ENCODE data around the gene PPP3CA.

The PPP3CA gene

GRCh38 chr4:101083131-101083530 is 264.2 kb downstream of the PPP3CA start:
- no peak for TF ChIP-seq NFIC (IDR thresholded peaks at IDR 0.05)
- no peak for TF ChIP-seq TCF12 (IDR thresholded peaks at IDR 0.05; ENCODE audit: low read depth)
- TF ChIP-seq EP300 (IDR thresholded peaks at IDR 0.05; ENCODE audit: borderline replicate concordance) = no peak

GRCh38 chr4:101081695-101082369 is 265.5 kb downstream of the PPP3CA start:
- TF ChIP-seq NFIC (IDR thresholded peaks at IDR 0.05) = peak; percentile 67
- TF ChIP-seq YY1 (IDR thresholded peaks at IDR 0.05; ENCODE audit: low read depth) = no peak
- no peak for TF ChIP-seq EGR1 (IDR thresholded peaks at IDR 0.05)
- TF ChIP-seq CREB1 (IDR thresholded peaks at IDR 0.05; ENCODE audit: low read depth) = no peak

- TF ChIP-seq RAD21 (IDR thresholded peaks at IDR 0.05; ENCODE audit: low read depth) (no peak), YY1 (IDR thresholded peaks at IDR 0.05; ENCODE audit: low read depth) (no peak), EP300 (IDR thresholded peaks at IDR 0.05; ENCODE audit: borderline replicate concordance) (no peak), TCF12 (IDR thresholded peaks at IDR 0.05; ENCODE audit: low read depth) (no peak), CEBPB (IDR thresholded peaks at IDR 0.05) (no peak), CREB1 (IDR thresholded peaks at IDR 0.05; ENCODE audit: low read depth) (no peak), NFIC (IDR thresholded peaks at IDR 0.05) (no peak)
Measured at GRCh38 chr4:101081166-101081565, 266.2 kb downstream of the PPP3CA start.

GRCh38 chr4:101078950-101079349 is 268.4 kb downstream of the PPP3CA start:
- TF ChIP-seq FOXM1 (IDR thresholded peaks at IDR 0.05; ENCODE audit: borderline replicate concordance, low read depth) = no peak
- TF ChIP-seq TEAD4 (IDR thresholded peaks at IDR 0.05) = no peak
- no peak for TF ChIP-seq USF1 (IDR thresholded peaks at IDR 0.05)
- no peak for TF ChIP-seq NFIC (IDR thresholded peaks at IDR 0.05)
- TF ChIP-seq ZBTB7A (IDR thresholded peaks at IDR 0.05; ENCODE audit: low read depth) = no peak
- no peak for TF ChIP-seq TCF12 (IDR thresholded peaks at IDR 0.05; ENCODE audit: low read depth)
- no peak for TF ChIP-seq YY1 (IDR thresholded peaks at IDR 0.05; ENCODE audit: low read depth)
- TF ChIP-seq REST (IDR thresholded peaks at IDR 0.05; ENCODE audit: low read depth) = no peak
- TF ChIP-seq CEBPB (IDR thresholded peaks at IDR 0.05) = no peak
- no peak for TF ChIP-seq EP300 (IDR thresholded peaks at IDR 0.05; ENCODE audit: borderline replicate concordance)
- TF ChIP-seq TAF1 (IDR thresholded peaks at IDR 0.05; ENCODE audit: low read depth) = no peak
- TF ChIP-seq CREB1 (IDR thresholded peaks at IDR 0.05; ENCODE audit: low read depth) = no peak

- TF ChIP-seq FOXM1 (IDR thresholded peaks at IDR 0.05; ENCODE audit: borderline replicate concordance, low read depth) (no peak), REST (IDR thresholded peaks at IDR 0.05; ENCODE audit: low read depth) (no peak), YY1 (IDR thresholded peaks at IDR 0.05; ENCODE audit: low read depth) (no peak), TCF12 (IDR thresholded peaks at IDR 0.05; ENCODE audit: low read depth) (no peak), USF1 (IDR thresholded peaks at IDR 0.05) (no peak), TAF1 (IDR thresholded peaks at IDR 0.05; ENCODE audit: low read depth) (no peak), EGR1 (IDR thresholded peaks at IDR 0.05) (no peak), ZBTB7A (IDR thresholded peaks at IDR 0.05; ENCODE audit: low read depth) (no peak), CEBPB (IDR thresholded peaks at IDR 0.05) (no peak), MAX (IDR thresholded peaks at IDR 0.05) (no peak), TEAD4 (IDR thresholded peaks at IDR 0.05) (no peak)
Measured at GRCh38 chr4:101076032-101076431, 271.3 kb downstream of the PPP3CA start.

- TF ChIP-seq TAF1 (IDR thresholded peaks at IDR 0.05; ENCODE audit: low read depth) (no peak), CEBPB (IDR thresholded peaks at IDR 0.05) (no peak), RAD21 (IDR thresholded peaks at IDR 0.05; ENCODE audit: low read depth) (no peak), TCF12 (IDR thresholded peaks at IDR 0.05; ENCODE audit: low read depth) (no peak), EP300 (IDR thresholded peaks at IDR 0.05; ENCODE audit: borderline replicate concordance) (no peak), ZBTB7A (IDR thresholded peaks at IDR 0.05; ENCODE audit: low read depth) (no peak), USF1 (IDR thresholded peaks at IDR 0.05) (no peak), EGR1 (IDR thresholded peaks at IDR 0.05) (no peak)
Measured at GRCh38 chr4:101075536-101075935, 271.8 kb downstream of the PPP3CA start.
